RWPE1 (cell line): ENCODE measurements around the gene NRIP1.

Experiments used
- CTCF ChIA-PET: fragments of 350-600 bp; sonication (Branson Sonifier 250); formaldehyde crosslinking; extraction: SDS; loops from one replicate; lab custom pipeline; 2021; lab: Yijun Ruan, JAX
- POLR2A ChIA-PET: fragments of 400-600 bp; formaldehyde crosslinking; extraction: SDS; loops from one replicate; lab custom pipeline; 2020; ENCODE audit warnings: antibody characterized with exemption; ENCODE audit not compliant: low non-redundant PET; lab: Yijun Ruan, JAX
- DNase-seq: peaks from one replicate; pipeline ENCODE4 v3.0.0; 2012; ENCODE audit warnings: low spot score
- H3K27ac ChIP-seq: fragments of 450-650 bp; 2 replicates; pipeline ENCODE4 v1.5.1; 2017
- CTCF ChIP-seq: fragments of 450-650 bp; conservative IDR thresholded peaks from 2 replicates; pipeline ENCODE4 v1.5.1; 2017; ENCODE audit warnings: low read depth, mild to moderate bottlenecking

The NRIP1 gene

GRCh38 chr21:15007716-15008296 is 57.0 kb downstream of the NRIP1 start:
- TF ChIP-seq CTCF = no peak
- ChIA-PET POLR2A (no interaction called here), CTCF (interaction anchor here (0.6 kb wide), 1 partner anchor 11 kb away, joined by 3 read pairs; no protein-coding TSS in a partner anchor)
- no peak overlapping the region for H3K27ac ChIP-seq
- DNase-seq = no peak

GRCh38 chr21:15006594-15007230 is 58.1 kb downstream of the NRIP1 start:
- DNase-seq = no peak
- ChIA-PET CTCF (interaction anchor here (0.6 kb wide), 1 partner anchor 13 kb away, joined by 3 read pairs; no protein-coding TSS in a partner anchor), POLR2A (no interaction called here)
- no peak for TF ChIP-seq CTCF
- H3K27ac ChIP-seq = no peak overlapping the region

GRCh38 chr21:15005391-15005790 is 59.4 kb downstream of the NRIP1 start:
- POLR2A ChIA-PET = no interaction called here
- H3K27ac ChIP-seq = no peak overlapping the region
- TF ChIP-seq CTCF = no peak
- CTCF ChIA-PET = interaction anchor here (0.6 kb wide), 2 partner anchors 24 to 192 kb away, joined by 3 read pairs; no protein-coding TSS in a partner anchor
- no peak for DNase-seq

- no peak for TF ChIP-seq CTCF
- H3K27ac ChIP-seq = no peak overlapping the region
- no peak for DNase-seq
- CTCF ChIA-PET = no interaction called here
- POLR2A ChIA-PET = no interaction called here
Measured at GRCh38 chr21:15004721-15005370, 60.0 kb downstream of the NRIP1 start.

- no peak overlapping the region for H3K27ac ChIP-seq
- CTCF ChIA-PET = no interaction called here
- DNase-seq = no peak
- TF ChIP-seq CTCF = no peak
- POLR2A ChIA-PET = no interaction called here
Measured at GRCh38 chr21:15003463-15004135, 61.2 kb downstream of the NRIP1 start.

- TF ChIP-seq CTCF = no peak
- no peak for DNase-seq
- CTCF ChIA-PET = interaction anchor here (0.6 kb wide), 1 partner anchor 63 kb away, joined by 3 read pairs; no protein-coding TSS in a partner anchor
- H3K27ac ChIP-seq = no peak overlapping the region
- POLR2A ChIA-PET = no interaction called here
Measured at GRCh38 chr21:15001857-15002606, 62.8 kb downstream of the NRIP1 start.
